MM.1S (cell line): ENCODE results near the gene NLE1.

Experiments
- CTCF ChIP-seq: fragments of 300-600 bp; sonication (generic); IDR thresholded peaks from 2 replicates; pipeline ENCODE4 v1.5.1; 2016; ENCODE audit warnings: antibody characterized with exemption, low read length, mixed read lengths
- EZH2 ChIP-seq: fragments of 300-600 bp; sonication (generic); optimal IDR thresholded peaks from 2 replicates; pipeline ENCODE3; 2017; ENCODE audit warnings: low read depth, mild to moderate bottlenecking, antibody characterized with exemption, low read length, mixed read lengths
- EZH2phosphoT487 ChIP-seq: fragments of 300-600 bp; sonication (generic); IDR thresholded peaks from 2 replicates; pipeline ENCODE4 v1.6.1; 2018; ENCODE audit warnings: antibody characterized with exemption, low read length

GRCh38 chr17:35171834-35172233 lies 29.7 kb upstream of the NLE1 start:
- TF ChIP-seq EZH2 (no peak), CTCF (no peak), EZH2phosphoT487 (no peak)
